ENCODE data around the gene LZTR1.

DNA sequence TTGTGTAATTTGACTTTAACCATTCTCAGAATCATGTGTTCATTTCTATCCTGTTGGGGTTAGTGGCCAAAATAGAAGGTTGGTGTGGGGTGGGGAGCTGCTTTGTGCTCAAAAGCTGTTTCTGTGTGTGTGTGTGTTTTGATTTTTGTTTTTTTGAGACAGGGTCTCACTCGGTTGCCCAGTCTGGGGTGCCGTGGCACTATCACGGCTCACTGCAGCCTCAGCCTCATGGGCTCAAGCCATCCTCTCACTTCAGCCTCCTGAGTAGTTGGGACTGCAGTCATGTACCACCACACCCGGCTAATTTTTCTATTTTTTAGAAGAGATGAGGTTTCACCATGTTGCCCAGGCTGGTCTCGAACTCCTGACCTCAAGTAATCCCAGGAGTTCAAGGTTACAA is 33.1 kb upstream of the LZTR1 start:
- no peak for TF ChIP-seq POLR2A (IDR thresholded peaks at IDR 0.05)
- TF ChIP-seq, protein P1, sequence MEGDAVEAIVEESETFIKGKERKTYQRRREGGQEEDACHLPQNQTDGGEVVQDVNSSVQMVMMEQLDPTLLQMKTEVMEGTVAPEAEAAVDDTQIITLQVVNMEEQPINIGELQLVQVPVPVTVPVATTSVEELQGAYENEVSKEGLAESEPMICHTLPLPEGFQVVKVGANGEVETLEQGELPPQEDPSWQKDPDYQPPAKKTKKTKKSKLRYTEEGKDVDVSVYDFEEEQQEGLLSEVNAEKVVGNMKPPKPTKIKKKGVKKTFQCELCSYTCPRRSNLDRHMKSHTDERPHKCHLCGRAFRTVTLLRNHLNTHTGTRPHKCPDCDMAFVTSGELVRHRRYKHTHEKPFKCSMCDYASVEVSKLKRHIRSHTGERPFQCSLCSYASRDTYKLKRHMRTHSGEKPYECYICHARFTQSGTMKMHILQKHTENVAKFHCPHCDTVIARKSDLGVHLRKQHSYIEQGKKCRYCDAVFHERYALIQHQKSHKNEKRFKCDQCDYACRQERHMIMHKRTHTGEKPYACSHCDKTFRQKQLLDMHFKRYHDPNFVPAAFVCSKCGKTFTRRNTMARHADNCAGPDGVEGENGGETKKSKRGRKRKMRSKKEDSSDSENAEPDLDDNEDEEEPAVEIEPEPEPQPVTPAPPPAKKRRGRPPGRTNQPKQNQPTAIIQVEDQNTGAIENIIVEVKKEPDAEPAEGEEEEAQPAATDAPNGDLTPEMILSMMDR (IDR thresholded peaks at IDR 0.05), result no peak

Data from transverse colon (tissue), 3 donors.